Right atrium auricular region (tissue), 2 donors: ENCODE results near the gene ADAMTS9. TPM values are rescaled to one million over a fixed set of nuclear protein-coding genes. Genes with fewer than 3 reads are reported as not detected.

Experiments
- DNase-seq: peaks from one replicate; pipeline ENCODE4 v3.0.0-alpha.2; 2019; ENCODE audit warnings: low spot score
- H3K27ac ChIP-seq, 2 donors: fragments of 200-600 bp; sonication (generic); 1 replicate in 1 of 2; 2 replicates in 1 of 2; pipeline ENCODE4 v1.5.1; 2016 to 2019
- H3K27me3 ChIP-seq, 2 donors: fragments of 200-600 bp; sonication (generic); one replicate each; pipeline versions ENCODE4 v1.5.1 to v1.6.0; 2017 to 2019
- H3K36me3 ChIP-seq: fragments of 200-600 bp; sonication (generic); one replicate; pipeline ENCODE4 v1.5.1; 2016
- H3K4me1 ChIP-seq, 2 donors: fragments of 200-600 bp; sonication (generic); one replicate each; pipeline versions ENCODE4 v1.5.1 to v1.6.0; 2017 to 2019
- H3K4me3 ChIP-seq, 2 donors: fragments of 200-600 bp; sonication (generic); 1 replicate in 1 of 2; 2 replicates in 1 of 2; pipeline ENCODE4 v1.5.1; 2017 to 2019; ENCODE audit warnings: mild to moderate bottlenecking in 1 of 2, moderate library complexity in 1 of 2
- H3K9me3 ChIP-seq, 2 donors: fragments of 200-600 bp; sonication (generic); one replicate each; pipeline ENCODE4 v1.5.1; 2019
- CTCF ChIP-seq, 2 donors: fragments of 200-600 bp; sonication (generic); IDR thresholded peaks; one replicate each; pipeline ENCODE4 v1.5.1; 2019; ENCODE audit warnings: antibody characterized with exemption in 2 of 2
- total RNA-seq, 2 donors: library from RNA; depleted of rRNA; stranded (reverse); fragments of >200 nt; gene quantifications; one replicate each; pipeline ENCODE4 v1.1.0, GENCODE V29; 2016

Gene ADAMTS9
- total RNA-seq, 2 donors from 2014 or later: 20.2 to 21.0 TPM

DNA sequence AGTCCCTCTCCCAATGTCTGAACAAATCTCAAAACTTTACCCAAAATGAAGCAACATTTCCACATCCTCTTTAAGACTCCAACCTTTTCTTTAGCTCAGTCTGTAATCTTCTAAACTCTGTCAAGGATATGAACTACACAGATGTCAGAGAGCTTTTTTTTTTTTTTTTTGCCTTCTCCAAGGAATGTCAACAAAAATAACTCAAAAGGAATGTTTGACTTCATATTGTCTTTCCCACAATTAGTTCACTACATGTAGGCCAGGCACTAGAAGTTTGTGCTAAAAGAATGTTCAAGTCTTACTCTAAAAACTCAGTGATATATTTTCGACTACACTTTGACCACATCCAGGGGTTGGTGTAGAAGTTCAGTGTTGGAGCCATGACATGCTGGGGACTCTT is 37.1 kb downstream of the ADAMTS9 start:
- Histone ChIP-seq H3K36me3 (peaks cover 31% of the 10 kb centered on the region), H3K27me3 (no peaks in the 10 kb centered on the region), H3K4me3 (no peak overlapping the region), H3K4me1 (peaks cover 0 to 20% of the 10 kb centered on the region in 2 donors), H3K27ac (no peak overlapping the region), H3K9me3 (no peaks in the 10 kb centered on the region)
- DNase-seq: no peak
- no peak for TF ChIP-seq CTCF (IDR thresholded peaks at IDR 0.05)

- peak overlapping the region in 1 of 2 donors; percentile 8 for H3K27ac ChIP-seq
- no peaks in the 10 kb centered on the region for H3K9me3 ChIP-seq
- no peak for DNase-seq
- peaks cover 29% of the 10 kb centered on the region for H3K36me3 ChIP-seq
- TF ChIP-seq CTCF (IDR thresholded peaks at IDR 0.05): no peak
- H3K4me3 ChIP-seq: no peak overlapping the region
- peaks cover 0 to 20% of the 10 kb centered on the region in 2 donors for H3K4me1 ChIP-seq
- no peaks in the 10 kb centered on the region for H3K27me3 ChIP-seq
These were observed 37.6 kb downstream of the ADAMTS9 start for GRCh38 chr3:64650096-64650622.

- no peak overlapping the region for H3K4me3 ChIP-seq
- DNase-seq: no peak
- no peak overlapping the region for H3K27ac ChIP-seq
- no peak for TF ChIP-seq CTCF (IDR thresholded peaks at IDR 0.05)
- no peaks in the 10 kb centered on the region for H3K9me3 ChIP-seq
- peaks cover 22% of the 10 kb centered on the region for H3K36me3 ChIP-seq
- no peaks in the 10 kb centered on the region for H3K27me3 ChIP-seq
- H3K4me1 ChIP-seq: peaks cover 0 to 20% of the 10 kb centered on the region in 2 donors
These were observed 38.6 kb downstream of the ADAMTS9 start for GRCh38 chr3:64648927-64649906.

DNA sequence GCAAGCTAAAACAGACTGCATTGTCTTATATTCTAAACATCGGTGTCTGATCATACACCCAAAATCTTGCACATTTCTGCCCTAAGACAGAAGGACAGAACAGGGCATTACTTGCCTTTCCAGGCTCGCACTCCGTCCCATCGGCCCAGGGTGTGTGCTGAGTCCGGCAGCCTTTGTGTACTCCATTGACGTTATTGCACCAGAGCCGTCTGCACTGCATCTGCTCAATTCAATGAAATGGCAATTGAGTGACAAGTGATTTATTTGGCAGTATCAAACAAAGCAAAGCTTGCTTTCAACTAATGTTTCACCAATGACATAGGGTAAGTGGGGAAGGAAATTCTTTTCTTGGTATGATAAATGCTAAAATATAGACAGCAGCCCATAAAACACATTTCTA is 40.0 kb downstream of the ADAMTS9 start:
- Histone ChIP-seq H3K27ac (no peak overlapping the region), H3K4me1 (peaks cover 0 to 20% of the 10 kb centered on the region in 2 donors), H3K36me3 (peaks cover 26% of the 10 kb centered on the region), H3K9me3 (no peaks in the 10 kb centered on the region), H3K27me3 (no peaks in the 10 kb centered on the region), H3K4me3 (no peak overlapping the region)
- TF ChIP-seq CTCF (IDR thresholded peaks at IDR 0.05): no peak
- DNase-seq: no peak

- H3K27me3 ChIP-seq: no peaks in the 10 kb centered on the region
- no peak for TF ChIP-seq CTCF (IDR thresholded peaks at IDR 0.05)
- DNase-seq: no peak
- H3K27ac ChIP-seq: no peak overlapping the region
- no peaks in the 10 kb centered on the region for H3K9me3 ChIP-seq
- no peak overlapping the region for H3K4me3 ChIP-seq
- peaks cover 31% of the 10 kb centered on the region for H3K36me3 ChIP-seq
- peaks cover 0 to 2% of the 10 kb centered on the region in 2 donors for H3K4me1 ChIP-seq
These were observed 42.6 kb downstream of the ADAMTS9 start for GRCh38 chr3:64645243-64645642.
